ENCODE results near the gene TAF11L2.

- TF ChIP-seq TCF12 (IDR thresholded peaks at IDR 0.05) (no peak), PBX3 (IDR thresholded peaks at IDR 0.05) (no peak), YY1 (IDR thresholded peaks at IDR 0.05; ENCODE audit: low read depth) (no peak), CTCF (IDR thresholded peaks at IDR 0.05) (no peak), FOXJ3 (CRISPR knock-in tag; IDR thresholded peaks at IDR 0.05) (no peak), GABPA (IDR thresholded peaks at IDR 0.05; ENCODE audit: low read depth) (no peak)
- TF ChIP-seq, protein P1, sequence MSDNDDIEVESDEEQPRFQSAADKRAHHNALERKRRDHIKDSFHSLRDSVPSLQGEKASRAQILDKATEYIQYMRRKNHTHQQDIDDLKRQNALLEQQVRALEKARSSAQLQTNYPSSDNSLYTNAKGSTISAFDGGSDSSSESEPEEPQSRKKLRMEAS (IDR thresholded peaks at IDR 0.05; ENCODE audit: low read depth) = no peak
- TF ChIP-seq, protein P2, sequence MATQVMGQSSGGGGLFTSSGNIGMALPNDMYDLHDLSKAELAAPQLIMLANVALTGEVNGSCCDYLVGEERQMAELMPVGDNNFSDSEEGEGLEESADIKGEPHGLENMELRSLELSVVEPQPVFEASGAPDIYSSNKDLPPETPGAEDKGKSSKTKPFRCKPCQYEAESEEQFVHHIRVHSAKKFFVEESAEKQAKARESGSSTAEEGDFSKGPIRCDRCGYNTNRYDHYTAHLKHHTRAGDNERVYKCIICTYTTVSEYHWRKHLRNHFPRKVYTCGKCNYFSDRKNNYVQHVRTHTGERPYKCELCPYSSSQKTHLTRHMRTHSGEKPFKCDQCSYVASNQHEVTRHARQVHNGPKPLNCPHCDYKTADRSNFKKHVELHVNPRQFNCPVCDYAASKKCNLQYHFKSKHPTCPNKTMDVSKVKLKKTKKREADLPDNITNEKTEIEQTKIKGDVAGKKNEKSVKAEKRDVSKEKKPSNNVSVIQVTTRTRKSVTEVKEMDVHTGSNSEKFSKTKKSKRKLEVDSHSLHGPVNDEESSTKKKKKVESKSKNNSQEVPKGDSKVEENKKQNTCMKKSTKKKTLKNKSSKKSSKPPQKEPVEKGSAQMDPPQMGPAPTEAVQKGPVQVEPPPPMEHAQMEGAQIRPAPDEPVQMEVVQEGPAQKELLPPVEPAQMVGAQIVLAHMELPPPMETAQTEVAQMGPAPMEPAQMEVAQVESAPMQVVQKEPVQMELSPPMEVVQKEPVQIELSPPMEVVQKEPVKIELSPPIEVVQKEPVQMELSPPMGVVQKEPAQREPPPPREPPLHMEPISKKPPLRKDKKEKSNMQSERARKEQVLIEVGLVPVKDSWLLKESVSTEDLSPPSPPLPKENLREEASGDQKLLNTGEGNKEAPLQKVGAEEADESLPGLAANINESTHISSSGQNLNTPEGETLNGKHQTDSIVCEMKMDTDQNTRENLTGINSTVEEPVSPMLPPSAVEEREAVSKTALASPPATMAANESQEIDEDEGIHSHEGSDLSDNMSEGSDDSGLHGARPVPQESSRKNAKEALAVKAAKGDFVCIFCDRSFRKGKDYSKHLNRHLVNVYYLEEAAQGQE (IDR thresholded peaks at IDR 0.05; ENCODE audit: low read depth, low read length) = no peak
These were observed 5.3 kb upstream of the TAF11L2 start for GRCh38 chr5:17492770-17493169.

Measured in SK-N-SH (cell line).